Left lung (tissue), 10 donors: ENCODE measurements around the gene ARPC1B. TPM values are rescaled to one million over a fixed set of nuclear protein-coding genes. Genes with fewer than 3 reads are reported as not detected.
A peak's percentile ranks its signal among the peaks of the same experiment; 100 is the strongest.

Experiments used
- ATAC-seq: fragments of 200-7000 bp; cut with Tn5 transposase; one replicate; pipeline ENCODE4 v1.9.1; 2020; ENCODE audit warnings: moderate library complexity
- DNase-seq, 4 donors: peaks; one replicate each; pipeline ENCODE4 v3.0.0-alpha.2; 2013 to 2020
- H3K27ac ChIP-seq, 2 donors: fragments of 200-600 bp; sonication (generic) in 1 of 2; one replicate each; pipeline versions ENCODE4 v1.5.0 to v1.8.0; 2020 to 2021
- H3K27me3 ChIP-seq, 2 donors: fragments of 200-600 bp; sonication (generic) in 1 of 2; one replicate each; pipeline versions ENCODE4 v1.5.0 to v1.8.0; 2020 to 2021
- H3K36me3 ChIP-seq, 2 donors: fragments of 200-600 bp; sonication (generic) in 1 of 2; one replicate each; pipeline versions ENCODE4 v1.5.0 to v1.8.0; 2020 to 2021
- H3K4me1 ChIP-seq, 2 donors: fragments of 200-600 bp; one replicate each; pipeline ENCODE4 v1.8.0; 2021
- H3K4me3 ChIP-seq, 2 donors: fragments of 200-600 bp; sonication (generic) in 1 of 2; one replicate each; pipeline versions ENCODE4 v1.5.0 to v1.8.0; 2020 to 2021; ENCODE audit warnings: mild to moderate bottlenecking in 1 of 2
- H3K9me3 ChIP-seq, 2 donors: fragments of 200-600 bp; sonication (generic) in 1 of 2; one replicate each; pipeline versions ENCODE4 v1.5.0 to v1.8.0; 2020 to 2021
- CTCF ChIP-seq, 2 donors: fragments of 200-600 bp; sonication (generic) in 1 of 2; IDR thresholded peaks; one replicate each; pipeline versions ENCODE4 v1.5.0 to v1.8.0; 2021; ENCODE audit warnings: antibody characterized with exemption in 2 of 2
- intact Hi-C, 2 donors: fragments of 100-400 bp; cut with DNase I; formaldehyde crosslinking; loops; one replicate each; pipeline versions ENCODE4 v1.11.2 to v1.14.2; 2022
- polyA plus RNA-seq, 6 donors: library from polyadenylated mRNA; unstranded; fragments of 120-200 nt; gene quantifications; one replicate each; pipeline ENCODE4 v1.2.1, GENCODE V29; 2013; ENCODE audit not compliant: insufficient read length in 6 of 6
- total RNA-seq, 2 donors: library from RNA; stranded (reverse); fragmentation: NEBNext Ultra II Directional; extraction: Animal tissue kit (Norgen Biotek cat#: 25700); gene quantifications; one replicate each; pipeline ENCODE4 v1.2.1, GENCODE V29; 2021
- donor health status: DM: no; HTN: yes; CAD: no.
- donor health status: DM: no; HTN: no; CAD: no.

ARPC1B gene
- total and polyA plus RNA-seq, 8 donors = 37.1 to 311 (median 50.1) TPM

GRCh38 chr7:99398891-99399445, 24.4 kb downstream of the ARPC1B start:
- DNase-seq (peak in 1 of 4 donors; percentile 37), ATAC-seq (peak; percentile 7)
- Histone ChIP-seq H3K27me3 (no peaks in the 10 kb centered on the region), H3K36me3 (peaks cover 0 to 100% of the 10 kb centered on the region in 2 donors), H3K9me3 (no peaks in the 10 kb centered on the region), H3K4me3 (no peak overlapping the region), H3K4me1 (peaks cover 7 to 16% of the 10 kb centered on the region in 2 donors), H3K27ac (peak overlapping the region in 1 of 2 donors; percentile 19)
- TF ChIP-seq CTCF (IDR thresholded peaks at IDR 0.05) = no peak
- intact Hi-C loops = no loop called here

- TF ChIP-seq CTCF (IDR thresholded peaks at IDR 0.05) = no peak
- H3K36me3 ChIP-seq = peaks cover 0 to 100% of the 10 kb centered on the region in 2 donors
- intact Hi-C loops = no loop called here
- no peaks in the 10 kb centered on the region for H3K9me3 ChIP-seq
- DNase-seq (peak in 2 of 4 donors; percentile 57 to 70), ATAC-seq (peak; percentile 77)
- H3K27ac ChIP-seq = peak overlapping the region in 1 of 2 donors; percentile 19
- H3K27me3 ChIP-seq = no peaks in the 10 kb centered on the region
- H3K4me1 ChIP-seq = peaks cover 7 to 17% of the 10 kb centered on the region in 2 donors
- H3K4me3 ChIP-seq = no peak overlapping the region
Measured at GRCh38 chr7:99399597-99399996, 25.1 kb downstream of the ARPC1B start.

GRCh38 chr7:99402854-99403253, 28.3 kb downstream of the ARPC1B start:
- Histone ChIP-seq H3K4me3 (no peak overlapping the region), H3K27ac (no peak overlapping the region), H3K4me1 (peaks cover 15 to 48% of the 10 kb centered on the region in 2 donors), H3K36me3 (peaks cover 0 to 70% of the 10 kb centered on the region in 2 donors), H3K27me3 (no peaks in the 10 kb centered on the region), H3K9me3 (no peaks in the 10 kb centered on the region)
- intact Hi-C loops = no loop called here
- no peak for ATAC-seq
- no peak for TF ChIP-seq CTCF (IDR thresholded peaks at IDR 0.05)
- no peak for DNase-seq

- ATAC-seq (no peak), DNase-seq (peak in 1 of 4 donors; percentile 51)
- TF ChIP-seq CTCF (IDR thresholded peaks at IDR 0.05) = no peak
- Histone ChIP-seq H3K4me3 (no peak overlapping the region), H3K36me3 (peaks cover 0 to 61% of the 10 kb centered on the region in 2 donors), H3K27me3 (no peaks in the 10 kb centered on the region), H3K27ac (no peak overlapping the region), H3K4me1 (peaks cover 15 to 48% of the 10 kb centered on the region in 2 donors), H3K9me3 (no peaks in the 10 kb centered on the region)
- intact Hi-C loops = no loop called here
Measured at GRCh38 chr7:99403764-99404163, 29.2 kb downstream of the ARPC1B start.

GRCh38 chr7:99404235-99404976, 29.9 kb downstream of the ARPC1B start:
- ATAC-seq (no peak), DNase-seq (peak in 1 of 4 donors; percentile 73)
- TF ChIP-seq CTCF (IDR thresholded peaks at IDR 0.05) = no peak
- Histone ChIP-seq H3K36me3 (peaks cover 0 to 55% of the 10 kb centered on the region in 2 donors), H3K27me3 (no peaks in the 10 kb centered on the region), H3K9me3 (no peaks in the 10 kb centered on the region), H3K4me3 (no peak overlapping the region), H3K27ac (no peak overlapping the region), H3K4me1 (peaks cover 10 to 45% of the 10 kb centered on the region in 2 donors)
- intact Hi-C loops = no loop called here
